Right lung (tissue), 5 donors: ENCODE measurements around the gene CD33. TPM values are rescaled to one million over a fixed set of nuclear protein-coding genes. Genes with fewer than 3 reads are reported as not detected.
"Not testable (repeated sequence)": the region's sequence is repeated elsewhere in the genome, so short reads cannot be mapped to it uniquely, and the experiment has no call there.

ENCODE experiments used
- DNase-seq, 2 donors: peaks; one replicate each; pipeline ENCODE4 v3.0.0-alpha.2; 2013
- polyA plus RNA-seq, 5 donors: library from polyadenylated mRNA; unstranded; fragments of 120-200 nt; gene quantifications; one replicate each; pipeline versions ENCODE4 v1.2.1 to v1.2.3, GENCODE V29; 2013; ENCODE audit warnings: inconsistent platforms in 1 of 5, low replicate concordance in 1 of 5; ENCODE audit not compliant: insufficient read length in 5 of 5, insufficient read depth in 1 of 5

The CD33 gene
- polyA plus RNA-seq, 5 donors, result 2.5 to 4.2 (median 3.5) TPM

DNA sequence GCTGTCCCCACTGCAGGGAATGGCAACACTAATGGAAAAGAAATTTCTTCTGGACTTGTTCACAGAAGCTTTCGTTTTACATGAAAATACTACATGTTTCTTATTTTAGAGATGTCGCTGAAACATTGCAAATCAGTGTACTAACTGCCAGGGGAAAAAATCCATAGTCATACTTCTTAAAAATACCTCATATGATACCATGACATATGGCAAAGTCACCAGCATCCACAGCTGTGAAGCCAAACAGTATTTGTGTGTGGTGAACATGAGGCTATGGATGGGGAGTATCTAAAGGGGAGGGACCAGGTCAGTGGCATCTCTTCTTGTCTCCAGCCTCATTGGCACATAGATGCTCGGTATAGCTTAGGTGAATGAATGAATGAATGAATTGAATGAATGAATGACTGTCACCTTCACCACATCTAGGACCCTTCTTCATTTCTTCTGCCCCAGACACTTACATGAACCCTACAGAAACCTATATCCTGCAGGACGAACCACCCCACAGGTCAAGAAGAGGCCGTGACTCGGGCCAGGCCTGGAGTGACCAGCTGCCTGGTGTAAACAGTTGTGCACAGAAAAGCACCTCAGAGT is 14.6 kb upstream of the CD33 start:
- no peak for DNase-seq

DNA sequence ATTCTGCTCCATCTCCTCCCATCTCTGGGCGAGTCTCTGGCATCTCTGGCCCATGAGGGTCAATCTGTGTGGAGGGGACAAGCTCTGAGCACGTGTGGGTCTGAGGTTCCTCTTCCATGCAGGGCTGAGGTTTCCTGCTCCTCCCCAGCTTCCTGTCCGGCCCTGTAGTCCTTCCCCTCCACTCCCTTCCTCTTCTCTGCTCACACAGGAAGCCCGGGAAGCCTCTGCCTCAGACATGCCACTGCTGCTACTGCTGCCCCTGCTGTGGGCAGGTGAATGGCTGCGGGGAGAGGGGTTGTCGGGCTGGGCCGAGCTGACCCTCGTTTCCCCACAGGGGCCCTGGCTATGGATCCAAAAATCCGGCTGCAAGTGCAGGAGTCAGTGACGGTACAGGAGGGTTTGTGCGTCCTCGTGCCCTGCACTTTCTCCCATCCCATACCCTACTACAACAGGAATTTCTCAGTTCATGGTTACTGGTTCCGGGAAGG is 14.0 kb upstream of the CD33 start:
- not testable (repeated sequence) for DNase-seq

DNA sequence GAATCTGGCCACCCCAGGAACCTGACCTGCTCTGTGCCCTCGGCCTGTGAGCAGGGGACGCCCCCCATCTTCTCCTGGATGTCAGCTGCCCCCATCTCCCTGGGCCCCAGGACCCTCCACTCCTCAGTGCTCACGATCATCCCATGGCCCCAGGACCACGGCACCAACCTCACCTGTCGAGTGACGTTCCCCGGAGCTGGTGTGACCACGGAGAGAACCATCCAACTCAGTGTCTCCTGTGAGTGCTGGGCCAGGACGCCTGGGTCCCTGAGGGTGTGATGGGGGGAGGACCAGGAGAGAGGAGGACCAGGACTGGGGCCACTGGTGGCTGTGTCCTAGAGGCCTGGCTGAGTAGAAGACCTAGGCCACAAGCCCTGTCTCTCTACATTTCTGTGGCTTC is 13.0 kb upstream of the CD33 start:
- DNase-seq, result no peak

DNA sequence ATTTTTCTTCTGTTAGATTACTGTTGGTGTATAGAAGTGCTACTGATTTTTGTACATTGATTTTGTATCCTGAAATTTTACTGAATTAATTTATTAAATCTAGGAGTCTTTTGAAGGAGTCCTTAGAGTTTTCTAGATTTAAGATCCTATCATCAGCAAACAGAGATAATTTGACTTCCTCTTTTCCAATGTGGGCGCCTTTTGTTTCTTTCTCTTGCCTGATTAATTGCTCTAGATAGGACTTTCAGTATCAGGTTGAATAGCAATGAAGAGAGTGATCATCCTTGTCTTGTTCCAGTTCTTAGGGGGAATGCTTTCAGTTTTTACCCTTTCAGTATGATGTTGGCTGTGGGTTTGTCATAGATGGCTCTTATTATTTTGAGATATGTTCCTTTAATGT is 5.6 kb upstream of the CD33 start:
- DNase-seq, result no peak

DNA sequence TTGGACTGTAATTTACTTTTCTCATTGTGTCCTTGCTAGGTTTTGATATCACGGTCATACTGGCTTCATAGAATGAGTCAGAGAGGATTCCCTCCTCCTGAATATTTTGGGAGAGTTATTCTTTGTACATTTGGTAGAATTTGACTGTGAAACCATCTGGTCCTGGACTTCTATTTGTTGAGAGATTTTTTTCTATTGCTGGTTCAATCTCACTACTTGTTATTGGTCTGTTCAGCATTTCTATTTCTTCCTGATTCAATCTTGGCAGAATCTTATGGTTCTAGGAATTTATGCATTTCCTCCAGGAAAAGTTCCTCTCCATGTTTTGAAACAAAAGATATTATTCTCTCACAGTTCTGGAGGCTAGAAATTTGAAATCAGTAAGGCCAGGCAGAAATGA is 4.9 kb upstream of the CD33 start:
- DNase-seq, result no peak

DNA sequence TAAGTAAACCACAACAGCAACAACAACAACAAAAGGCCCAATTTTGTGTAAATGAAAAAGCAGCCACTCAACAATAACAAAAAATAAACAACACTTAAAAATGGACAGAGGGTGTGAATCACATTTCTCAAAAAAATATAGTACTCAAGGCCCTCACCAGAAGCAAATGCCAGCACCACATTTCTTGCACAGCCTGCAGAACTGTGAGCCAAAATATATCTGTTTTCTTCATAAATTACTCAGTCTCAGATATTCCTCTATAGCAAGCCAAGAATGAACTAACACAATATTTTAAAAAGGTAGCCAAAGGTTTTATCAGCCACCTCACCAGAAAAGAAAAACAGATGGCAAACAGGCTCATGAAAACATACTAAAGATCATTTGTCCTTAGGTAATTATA is 3.9 kb upstream of the CD33 start:
- no peak for DNase-seq

DNA sequence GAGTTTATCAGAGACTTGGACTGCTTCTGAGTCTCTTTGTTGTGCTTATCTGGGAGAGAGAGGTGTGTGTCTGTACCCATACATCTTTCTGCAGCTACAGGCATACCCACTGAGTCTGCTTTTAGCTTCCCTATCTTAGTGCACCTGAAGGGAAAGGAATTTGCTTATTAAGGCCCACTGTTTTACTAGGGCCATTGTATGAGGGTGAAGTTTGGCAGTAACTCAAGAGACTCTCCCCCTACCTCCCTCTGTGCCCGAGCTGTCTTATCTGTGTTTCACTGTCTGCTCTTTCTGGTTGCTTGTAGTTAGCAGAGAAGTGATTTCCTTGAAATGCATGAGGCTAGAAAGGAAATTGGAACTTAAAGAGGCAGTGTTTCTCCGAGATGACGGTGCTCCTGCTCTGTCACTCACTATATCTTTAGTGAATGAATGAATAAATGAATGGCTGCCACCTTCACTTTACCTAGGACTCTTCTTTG is 678 bp upstream of the CD33 start:
- DNase-seq, result no peak

DNA sequence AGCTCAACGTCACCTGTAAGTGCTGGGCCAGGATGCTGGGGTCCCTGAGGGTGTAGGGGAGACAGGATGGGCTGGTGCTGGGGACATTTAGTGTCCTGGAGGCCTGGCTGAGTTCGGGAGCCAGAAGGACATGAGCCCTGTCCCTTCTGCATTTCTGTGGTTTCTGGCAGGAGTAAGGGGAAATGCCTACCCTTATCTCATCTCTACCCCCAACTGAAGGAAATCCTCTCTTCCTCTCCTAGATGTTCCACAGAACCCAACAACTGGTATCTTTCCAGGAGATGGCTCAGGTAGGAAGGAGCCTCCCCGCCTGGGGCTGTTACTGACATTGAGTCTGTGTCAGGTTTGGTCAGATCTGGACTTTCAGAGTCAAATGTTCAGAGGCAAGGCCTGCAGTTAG is 1.2 kb downstream of the CD33 start:
- DNase-seq, result no peak

DNA sequence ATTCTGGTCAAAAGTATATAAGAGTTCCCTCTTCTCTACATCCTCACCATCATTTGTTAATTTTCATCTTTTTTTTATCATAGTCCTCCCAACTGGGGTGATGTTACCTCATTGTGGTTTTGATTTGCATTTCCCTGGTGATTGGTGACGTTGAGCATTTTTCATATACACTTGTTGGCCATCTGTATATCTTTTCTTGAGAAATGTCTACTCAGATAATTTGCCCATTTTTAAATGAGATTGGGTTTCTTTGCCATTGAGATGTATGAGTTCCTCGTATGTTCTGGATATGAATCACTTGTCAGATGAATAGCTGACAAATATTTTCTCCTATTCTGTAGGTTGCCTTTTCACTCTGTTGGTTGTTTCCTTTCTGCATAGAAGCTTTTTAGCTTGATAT is 2.4 kb downstream of the CD33 start:
- no peak for DNase-seq

DNA sequence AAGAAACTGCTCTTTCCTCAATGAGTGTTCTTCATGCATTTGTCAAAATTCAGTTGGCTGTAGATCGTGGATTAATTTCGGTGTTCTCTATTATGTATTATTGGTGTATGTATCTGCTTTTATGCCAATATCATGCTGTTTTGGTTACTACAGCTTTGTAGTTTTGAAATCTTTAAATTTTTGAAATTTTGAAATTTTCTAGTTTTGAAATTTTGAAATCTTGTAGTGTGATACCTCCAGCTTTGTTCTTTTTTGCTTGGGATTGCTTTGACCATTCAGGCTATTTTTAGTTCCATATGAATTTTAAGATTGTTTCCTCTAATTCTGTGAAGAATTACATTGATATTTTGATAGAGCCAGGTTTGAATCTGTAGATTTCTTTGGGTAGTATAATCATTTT is 3.1 kb downstream of the CD33 start:
- no peak for DNase-seq

DNA sequence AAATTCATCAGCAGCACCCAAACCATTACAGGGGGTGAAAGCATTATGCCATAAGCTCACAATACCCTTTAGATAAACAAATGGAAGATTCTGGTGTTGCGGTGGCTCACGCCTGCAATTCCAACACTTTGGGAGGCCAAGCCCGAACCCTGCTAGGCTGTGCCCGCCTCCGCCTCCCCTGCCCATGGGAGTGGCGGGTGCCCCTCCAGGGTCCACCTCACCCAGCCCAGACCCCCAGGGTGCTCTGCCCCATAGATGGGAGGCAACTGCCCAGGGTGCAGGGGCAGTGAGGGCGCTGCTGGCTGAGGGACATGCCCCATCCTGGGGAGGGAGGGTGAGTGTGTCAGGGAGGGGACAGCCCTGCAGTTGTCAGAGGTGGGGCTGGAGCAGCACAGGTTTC is 16.0 kb downstream of the CD33 start:
- no peak for DNase-seq

DNA sequence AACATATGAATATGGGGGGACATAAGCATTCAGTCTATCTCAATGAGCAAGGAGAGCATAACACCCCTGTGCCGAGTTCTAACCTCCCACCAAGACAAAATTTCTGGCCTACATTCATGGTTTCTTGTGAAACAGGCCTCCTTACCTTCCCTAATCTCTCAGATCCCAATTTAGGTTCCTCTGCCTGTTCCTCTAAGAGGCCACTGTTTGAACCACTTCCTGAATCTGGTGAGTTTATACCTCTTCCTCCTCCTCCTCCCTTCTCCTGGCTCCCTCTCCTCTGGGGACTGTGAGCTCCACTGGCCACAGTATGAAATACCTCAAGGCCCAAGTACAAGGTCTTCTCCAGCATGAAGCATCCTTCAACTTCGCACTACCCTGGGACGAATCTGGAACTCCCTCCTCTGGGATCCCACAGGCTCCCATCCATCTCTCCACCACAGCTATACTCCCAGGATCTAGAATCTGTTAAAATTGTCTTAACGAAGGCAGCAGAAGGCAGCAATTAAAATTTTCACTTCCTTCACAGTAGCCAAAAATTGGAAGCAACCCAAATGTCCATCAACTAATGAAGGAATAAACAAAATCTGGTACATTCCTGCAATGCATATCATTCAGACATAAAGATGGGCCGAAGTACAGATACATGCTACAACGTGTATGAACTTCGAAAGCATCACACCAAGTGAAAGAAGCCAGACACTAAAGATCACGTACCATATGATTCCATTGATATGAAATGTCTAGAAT is 18.2 kb downstream of the CD33 start:
- DNase-seq, result no peak

DNA sequence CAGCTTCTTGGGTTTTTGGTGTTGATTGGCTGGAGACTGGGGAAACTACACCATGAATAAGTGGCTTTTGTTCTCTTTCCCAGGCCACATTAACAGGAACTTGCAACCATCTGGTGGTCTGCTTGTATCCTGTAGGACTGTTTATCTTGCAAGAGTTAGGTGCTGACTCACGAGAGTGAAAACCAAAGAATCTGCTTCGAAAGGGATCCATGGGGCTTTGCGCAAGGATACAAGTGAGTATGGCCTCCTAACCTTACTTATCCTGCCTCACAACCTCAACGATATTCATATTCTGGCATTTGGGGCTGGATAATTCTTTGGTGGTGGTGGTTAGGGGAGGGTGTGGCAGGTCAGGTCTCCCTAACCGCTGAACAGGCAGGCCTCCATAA is 21.3 kb downstream of the CD33 start:
- DNase-seq, result peak in 1 of 2 donors; percentile 4

DNA sequence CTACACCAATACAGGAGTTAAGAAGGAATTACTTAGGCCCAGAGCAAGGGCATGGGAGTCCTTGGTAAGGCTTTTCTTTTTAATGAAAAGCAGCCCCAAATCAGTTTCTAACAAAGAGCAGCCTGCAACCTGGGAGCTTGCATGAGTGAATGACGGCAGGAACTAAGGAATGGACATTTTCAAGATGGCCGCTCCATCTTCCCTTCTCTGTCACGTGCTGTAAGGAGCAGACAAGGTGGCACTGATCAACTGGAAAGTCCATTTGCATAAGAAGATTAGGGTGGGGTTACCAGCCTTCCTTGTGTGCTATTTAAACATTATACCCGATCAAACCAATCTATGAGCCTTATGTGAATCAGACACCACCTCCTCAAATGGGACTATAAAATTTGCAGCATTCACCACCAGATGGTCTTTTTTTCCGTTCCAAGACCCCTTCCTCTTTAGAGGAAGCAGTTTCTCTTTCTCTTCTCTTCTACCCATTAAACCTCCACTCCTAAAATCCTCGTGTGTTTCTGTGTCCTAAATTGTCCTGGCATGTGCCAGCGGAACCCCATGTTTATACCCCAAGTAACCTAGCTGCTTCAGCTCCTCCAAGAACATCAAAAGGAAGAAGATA is 23.2 kb downstream of the CD33 start:
- no peak for DNase-seq

DNA sequence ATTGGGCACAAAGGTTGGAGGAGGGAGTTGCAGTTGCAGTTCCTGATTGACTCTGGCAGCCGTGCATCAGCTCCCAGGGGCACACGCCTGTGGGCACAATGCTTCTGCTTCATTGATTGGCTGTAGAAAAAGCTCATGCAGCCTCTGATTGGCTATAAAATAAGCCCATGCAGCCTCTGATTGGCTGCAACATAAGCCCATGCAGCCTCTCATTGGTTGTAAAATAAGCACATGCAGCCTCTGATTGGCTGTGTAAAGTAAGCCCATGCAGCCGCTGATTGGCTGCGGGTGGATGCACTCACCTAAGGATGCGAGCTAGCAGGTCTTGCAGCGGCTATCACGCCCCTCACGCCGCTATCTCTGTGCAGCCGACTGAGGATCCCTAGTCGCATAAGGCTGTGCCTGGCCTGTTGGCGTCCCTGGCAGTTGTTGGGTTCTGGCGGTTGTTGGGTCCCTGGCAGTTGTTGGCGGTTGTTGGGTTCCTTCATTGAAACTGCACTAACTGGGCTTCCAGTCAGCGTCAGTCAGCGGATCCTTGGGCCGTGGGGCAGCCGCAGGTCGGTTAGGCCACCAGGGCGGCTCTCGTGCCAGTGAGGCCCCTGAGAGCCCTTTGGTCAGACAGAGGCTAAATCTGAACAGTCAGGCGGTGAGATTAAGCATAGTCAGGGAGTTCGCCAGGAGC is 26.0 kb downstream of the CD33 start, which contains the start of gene SIGLECL1:
Gene SIGLECL1, plus strand, starts transcription at position 295 of the 682 bp plus-strand sequence. CDS start 12,993 bp downstream, outside the sequence.
- no peak for DNase-seq

DNA sequence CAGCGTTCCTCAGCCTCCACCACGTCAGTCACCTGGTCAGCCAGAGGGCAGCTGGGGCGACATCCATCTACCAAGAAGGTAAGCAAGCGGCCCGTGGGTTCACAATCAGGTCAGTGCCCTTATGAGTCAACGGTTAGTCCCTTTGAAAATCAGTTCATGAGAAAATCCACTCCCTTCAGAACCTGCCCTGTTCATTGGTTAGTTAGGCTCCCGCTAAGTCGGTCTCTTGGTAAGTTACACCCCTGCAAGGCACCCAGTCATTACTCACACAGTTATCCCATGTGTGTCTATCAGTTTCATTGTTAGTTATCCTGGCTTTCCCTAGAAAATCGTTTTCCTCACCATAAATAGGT is 26.6 kb downstream of the CD33 start:
- DNase-seq, result no peak

DNA sequence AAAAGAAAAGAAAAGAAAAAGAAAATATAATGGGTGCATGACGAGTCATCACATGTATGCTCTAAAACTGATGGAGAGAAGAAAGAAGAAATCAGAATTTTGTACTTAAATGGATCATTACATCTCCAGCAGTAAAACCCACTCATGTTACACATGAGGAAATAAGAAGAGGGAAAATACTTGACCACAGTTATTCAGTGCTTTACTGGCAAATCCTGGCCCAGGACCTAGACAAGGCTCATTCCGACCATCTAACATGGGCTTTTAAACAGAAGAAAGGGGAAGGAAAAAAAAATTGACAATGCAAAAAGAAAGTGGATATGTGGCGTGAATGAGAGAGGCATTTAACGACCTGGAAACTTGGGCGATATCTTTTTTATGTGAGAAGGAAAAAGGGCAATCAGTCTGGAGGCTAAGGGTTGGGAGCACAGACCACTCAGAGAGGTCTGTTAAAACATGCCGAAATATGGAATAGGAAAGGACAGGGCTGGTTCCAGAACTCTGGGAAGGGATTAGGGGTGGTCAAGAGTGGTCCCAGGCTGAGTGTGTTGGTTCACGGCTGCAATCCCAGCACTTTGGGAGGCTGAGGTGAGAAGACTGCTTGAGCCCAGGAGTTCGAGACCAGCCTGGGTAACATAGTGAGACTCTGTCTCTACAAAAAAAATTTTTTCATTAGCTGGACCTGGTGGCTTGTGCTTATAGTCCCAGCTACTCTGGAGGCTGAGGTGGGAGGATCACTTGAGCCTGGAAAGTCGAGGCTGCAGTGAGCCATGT is 27.6 kb downstream of the CD33 start:
- no peak for DNase-seq

DNA sequence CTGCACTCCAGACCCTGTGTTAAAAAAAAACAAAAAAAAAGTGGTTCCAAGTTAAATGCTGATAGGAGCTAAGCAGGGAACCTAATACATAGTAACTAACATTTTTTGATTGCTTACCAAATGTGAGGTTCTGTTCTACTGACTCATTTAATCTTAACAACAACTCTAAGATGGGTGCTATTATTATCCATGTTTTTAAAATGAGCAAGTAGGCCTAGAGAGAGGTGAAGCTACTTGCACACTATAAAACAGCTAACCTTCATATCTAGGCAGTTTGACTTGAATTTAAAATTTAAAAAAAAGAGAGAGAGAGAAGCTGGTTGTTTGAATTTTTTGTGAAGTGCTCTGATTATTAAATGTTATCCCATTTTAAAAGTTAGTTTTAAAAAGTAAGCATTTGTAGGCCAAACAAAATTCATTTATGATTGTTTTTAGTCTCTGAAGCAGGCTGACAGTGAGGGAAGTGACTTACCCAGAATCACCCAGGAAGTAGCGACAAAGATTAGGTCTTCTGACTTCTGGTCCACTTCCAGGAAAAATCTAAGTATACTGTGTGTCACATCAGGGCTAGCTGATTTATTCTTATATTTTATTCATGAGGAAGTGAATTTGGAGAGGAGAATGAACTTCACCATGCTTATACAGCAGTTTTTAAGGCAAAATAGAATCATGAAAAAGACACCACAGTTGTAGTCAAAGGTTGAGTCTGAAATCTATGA is 28.4 kb downstream of the CD33 start:
- DNase-seq, result no peak

DNA sequence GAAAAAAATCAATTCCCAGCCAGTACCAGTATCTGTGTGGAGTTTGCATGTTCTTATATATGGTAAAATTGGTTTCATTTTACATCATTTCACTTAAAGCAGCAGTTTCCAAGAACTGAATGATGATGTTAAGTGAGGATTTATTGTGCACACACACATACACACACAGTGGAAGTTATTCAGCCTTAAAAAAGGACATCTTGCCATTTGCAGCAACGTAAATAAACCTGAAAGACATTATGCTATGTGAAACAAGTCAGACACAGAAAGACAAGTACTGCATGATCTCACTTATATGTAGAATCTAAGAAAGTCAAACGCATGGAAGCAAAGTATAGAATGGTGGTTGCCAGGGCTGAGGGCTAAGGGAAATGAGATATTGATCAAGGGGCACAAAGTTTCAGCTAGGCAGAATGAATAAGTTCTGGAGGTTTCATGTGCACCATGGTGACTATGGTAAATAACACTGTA is 31.3 kb downstream of the CD33 start:
- no peak for DNase-seq

DNA sequence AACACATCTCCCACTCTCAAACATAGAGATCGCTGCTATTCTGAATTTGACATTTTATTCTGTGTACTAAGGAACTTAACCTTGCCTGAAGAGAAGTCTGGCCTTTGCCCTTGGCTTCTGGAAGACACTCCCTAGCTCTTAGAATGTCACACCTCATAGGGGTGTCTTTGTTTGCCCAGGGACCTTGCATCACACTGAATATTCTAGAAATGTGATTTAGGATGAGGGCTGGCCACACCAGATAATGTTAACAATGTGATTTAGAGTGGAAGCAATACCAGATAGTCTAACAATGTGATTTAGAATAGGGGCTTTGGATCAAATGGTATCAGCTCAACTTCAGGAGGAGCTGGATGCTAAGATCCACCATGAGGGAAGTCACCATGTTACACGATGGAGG is 32.6 kb downstream of the CD33 start:
- DNase-seq, result no peak
